Stimulated activated CD4-positive, alpha-beta T cell treated with anti-CD3 and anti-CD28 coated beads, Interleukin-4, amount 100 ng/mL, for 1 hour (primary cell): ENCODE results near the gene GPR176.
A peak's percentile ranks its signal among the peaks of the same experiment; 100 is the strongest.
"Not testable (repeated sequence)": the region's sequence is repeated elsewhere in the genome, so short reads cannot be mapped to it uniquely, and the experiment has no call there.

Experiments
- DNase-seq: peaks from one replicate; pipeline ENCODE4 v3.0.0-alpha.2; 2020

GPR176 gene

GRCh38 chr15:39935241-39935640 is 15.2 kb upstream of the GPR176 start:
- no peak for DNase-seq

- no peak for DNase-seq
These were observed 14.5 kb upstream of the GPR176 start for GRCh38 chr15:39934397-39935071.

- DNase-seq = no peak
These were observed 11.5 kb upstream of the GPR176 start for GRCh38 chr15:39931615-39932014.

GRCh38 chr15:39926526-39926925 is 6.5 kb upstream of the GPR176 start:
- no peak for DNase-seq

GRCh38 chr15:39925112-39925842 is 5.2 kb upstream of the GPR176 start:
- DNase-seq = no peak

- DNase-seq = no peak
These were observed 4.4 kb upstream of the GPR176 start for GRCh38 chr15:39924437-39924836.

- no peak for DNase-seq
These were observed 2.5 kb upstream of the GPR176 start for GRCh38 chr15:39922462-39923092.

GRCh38 chr15:39921274-39921638 is 1.2 kb upstream of the GPR176 start:
- DNase-seq = no peak

GRCh38 chr15:39920510-39921273 is 626 bp upstream of the GPR176 start:
- peak; percentile 90 for DNase-seq

- DNase-seq = no peak
These were observed 687 bp downstream of the GPR176 start for GRCh38 chr15:39919411-39919747.

GRCh38 chr15:39918688-39919385 is 1.2 kb downstream of the GPR176 start:
- no peak for DNase-seq

GRCh38 chr15:39914977-39915376 is 5.1 kb downstream of the GPR176 start:
- no peak for DNase-seq

GRCh38 chr15:39909007-39909406 is 11.1 kb downstream of the GPR176 start:
- DNase-seq = no peak

- no peak for DNase-seq
These were observed 11.9 kb downstream of the GPR176 start for GRCh38 chr15:39908186-39908585.

GRCh38 chr15:39907216-39907615 is 12.8 kb downstream of the GPR176 start:
- DNase-seq = no peak

- no peak for DNase-seq
These were observed 16.0 kb downstream of the GPR176 start for GRCh38 chr15:39904115-39904514.

- DNase-seq = no peak
These were observed 21.7 kb downstream of the GPR176 start for GRCh38 chr15:39898317-39898716.

GRCh38 chr15:39896846-39897245 is 23.2 kb downstream of the GPR176 start:
- DNase-seq = no peak

GRCh38 chr15:39896101-39896500 is 24.0 kb downstream of the GPR176 start:
- no peak for DNase-seq

GRCh38 chr15:39893051-39893450 is 27.0 kb downstream of the GPR176 start:
- not testable (repeated sequence) for DNase-seq

- no peak for DNase-seq
These were observed 27.6 kb downstream of the GPR176 start for GRCh38 chr15:39892418-39892817.

- DNase-seq = no peak
These were observed 29.4 kb downstream of the GPR176 start for GRCh38 chr15:39890621-39891020.

GRCh38 chr15:39889601-39890000 is 30.5 kb downstream of the GPR176 start:
- DNase-seq = no peak
